Measurements from ENCODE around the gene PCK2. TPM values are rescaled to one million over a fixed set of nuclear protein-coding genes. Genes with fewer than 3 reads are reported as not detected.

PCK2 gene
- total RNA-seq, 1 experiment from 2014 or later, result 16.8 TPM

GRCh38 chr14:24072436-24072835, 21.7 kb upstream of the PCK2 start:
- TF ChIP-seq CTCF (conservative IDR thresholded peaks at IDR 0.05; ENCODE audit: low read depth, low read length) (no peak), EZH2 (IDR thresholded peaks at IDR 0.05; ENCODE audit: borderline replicate concordance, low read depth, low read length, poor library complexity, severe bottlenecking) (no peak)
- Histone ChIP-seq H3K4me3 (ENCODE audit: low read depth, low read length, poor library complexity, severe bottlenecking) (no peak overlapping the region), H3K27ac (ENCODE audit: low read depth, low read length, poor library complexity, severe bottlenecking) (no peak overlapping the region), H3K36me3 (ENCODE audit: insufficient read depth, low read length, poor library complexity, severe bottlenecking) (no peaks in the 10 kb centered on the region), H3K9me3 (ENCODE audit: low read depth, low read length, poor library complexity, severe bottlenecking) (no peaks in the 10 kb centered on the region), H3K4me1 (ENCODE audit: insufficient read depth, low read length, poor library complexity, severe bottlenecking) (no peaks in the 10 kb centered on the region), H3K27me3 (replicated peaks; ENCODE audit: insufficient read depth, low read depth, low read length, poor library complexity) (peaks cover 18% of the 10 kb centered on the region)
- CTCF ChIA-PET, result no interaction called here
- POLR2A ChIA-PET (ENCODE audit: low non-redundant PET), result no interaction called here
- intact Hi-C loops (cut with micrococcal nuclease; ENCODE audit: unreplicated experiment), result no loop called here
- BruUV-seq (replicated peaks), result no TSS peak
- DNase-seq (ENCODE audit: low spot score), result no peak

GRCh38 chr14:24072881-24073877, 20.9 kb upstream of the PCK2 start:
- no peak for TF ChIP-seq EZH2 (IDR thresholded peaks at IDR 0.05; ENCODE audit: borderline replicate concordance, low read depth, low read length, poor library complexity, severe bottlenecking)
- no peak for TF ChIP-seq CTCF (conservative IDR thresholded peaks at IDR 0.05; ENCODE audit: low read depth, low read length)
- no peaks in the 10 kb centered on the region for H3K9me3 ChIP-seq (ENCODE audit: low read depth, low read length, poor library complexity, severe bottlenecking)
- no TSS peak for BruUV-seq (replicated peaks)
- DNase-seq (ENCODE audit: low spot score), result no peak
- intact Hi-C loops (cut with micrococcal nuclease; ENCODE audit: unreplicated experiment), result no loop called here
- peaks cover 18% of the 10 kb centered on the region for H3K27me3 ChIP-seq (replicated peaks; ENCODE audit: insufficient read depth, low read depth, low read length, poor library complexity)
- H3K4me1 ChIP-seq (ENCODE audit: insufficient read depth, low read length, poor library complexity, severe bottlenecking), result no peaks in the 10 kb centered on the region
- H3K27ac ChIP-seq (ENCODE audit: low read depth, low read length, poor library complexity, severe bottlenecking), result no peak overlapping the region
- ChIA-PET CTCF (no interaction called here), POLR2A (ENCODE audit: low non-redundant PET) (no interaction called here)
- H3K4me3 ChIP-seq (ENCODE audit: low read depth, low read length, poor library complexity, severe bottlenecking), result no peak overlapping the region
- no peaks in the 10 kb centered on the region for H3K36me3 ChIP-seq (ENCODE audit: insufficient read depth, low read length, poor library complexity, severe bottlenecking)

GRCh38 chr14:24074625-24075484, 19.3 kb upstream of the PCK2 start:
- no peaks in the 10 kb centered on the region for H3K4me1 ChIP-seq (ENCODE audit: insufficient read depth, low read length, poor library complexity, severe bottlenecking)
- H3K9me3 ChIP-seq (ENCODE audit: low read depth, low read length, poor library complexity, severe bottlenecking), result no peaks in the 10 kb centered on the region
- TF ChIP-seq CTCF (conservative IDR thresholded peaks at IDR 0.05; ENCODE audit: low read depth, low read length) (no peak), EZH2 (IDR thresholded peaks at IDR 0.05; ENCODE audit: borderline replicate concordance, low read depth, low read length, poor library complexity, severe bottlenecking) (no peak)
- intact Hi-C loops (cut with micrococcal nuclease; ENCODE audit: unreplicated experiment), result no loop called here
- H3K4me3 ChIP-seq (ENCODE audit: low read depth, low read length, poor library complexity, severe bottlenecking), result no peak overlapping the region
- CTCF ChIA-PET, result no interaction called here
- POLR2A ChIA-PET (ENCODE audit: low non-redundant PET), result interaction anchor here (0.6 to 0.7 kb wide), 2 partner anchors 19 to 98 kb away, joined by 4 to 11 read pairs; no protein-coding TSS in a partner anchor
- DNase-seq (ENCODE audit: low spot score), result no peak
- BruUV-seq (replicated peaks), result no TSS peak
- no peak overlapping the region for H3K27ac ChIP-seq (ENCODE audit: low read depth, low read length, poor library complexity, severe bottlenecking)
- peaks cover 15% of the 10 kb centered on the region for H3K27me3 ChIP-seq (replicated peaks; ENCODE audit: insufficient read depth, low read depth, low read length, poor library complexity)
- H3K36me3 ChIP-seq (ENCODE audit: insufficient read depth, low read length, poor library complexity, severe bottlenecking), result no peaks in the 10 kb centered on the region

Data from A673 (cell line).